SKM-1 (cell line): ENCODE data around the gene PPP1R13B.

ENCODE experiments used
- DNase-seq: peaks from one replicate; lab custom pipeline; 2025; ENCODE audit not compliant: unreplicated experiment; lab: John Stamatoyannopoulos, UW

PPP1R13B gene

GRCh38 chr14:103880348-103881267, 33.2 kb upstream of the PPP1R13B start:
- DNase-seq = no peak

- no peak for DNase-seq
Observed at GRCh38 chr14:103879570-103880347, 32.4 kb upstream of the PPP1R13B start.

GRCh38 chr14:103879118-103879569, 31.8 kb upstream of the PPP1R13B start:
- DNase-seq = no peak

- no peak for DNase-seq
Observed at GRCh38 chr14:103878180-103878579, 30.8 kb upstream of the PPP1R13B start.

GRCh38 chr14:103875010-103875409, 27.6 kb upstream of the PPP1R13B start:
- DNase-seq = no peak

GRCh38 chr14:103872481-103873113, 25.2 kb upstream of the PPP1R13B start:
- DNase-seq = no peak

- DNase-seq = no peak
Observed at GRCh38 chr14:103871596-103872480, 24.5 kb upstream of the PPP1R13B start.

GRCh38 chr14:103870891-103871595, 23.7 kb upstream of the PPP1R13B start:
- no peak for DNase-seq

- DNase-seq = no peak
Observed at GRCh38 chr14:103870144-103870876, 22.9 kb upstream of the PPP1R13B start.

GRCh38 chr14:103869406-103870143, 22.2 kb upstream of the PPP1R13B start:
- DNase-seq = no peak

- DNase-seq = no peak
Observed at GRCh38 chr14:103868242-103868897, 21.0 kb upstream of the PPP1R13B start.

GRCh38 chr14:103867523-103867953, 20.2 kb upstream of the PPP1R13B start:
- no peak for DNase-seq

- DNase-seq = no peak
Observed at GRCh38 chr14:103867020-103867419, 19.6 kb upstream of the PPP1R13B start.

GRCh38 chr14:103863245-103863644, 15.9 kb upstream of the PPP1R13B start:
- no peak for DNase-seq

GRCh38 chr14:103862393-103862782, 15.0 kb upstream of the PPP1R13B start:
- no peak for DNase-seq

- DNase-seq = no peak
Observed at GRCh38 chr14:103861413-103862392, 14.3 kb upstream of the PPP1R13B start.
